HG02759 (cell line): Measurements from ENCODE around the gene ARL4D.
"Not testable (repeated sequence)": the region's sequence is repeated elsewhere in the genome, so short reads cannot be mapped to it uniquely, and the experiment has no call there.

Experiments
- ATAC-seq: cut with Tn5 transposase; IDR thresholded peaks from one replicate; pipeline ENCODE4 v1.9.1; 2021; ENCODE audit warnings: mild to moderate bottlenecking, moderate library complexity; ENCODE audit not compliant: unreplicated experiment

ARL4D gene, protein sequence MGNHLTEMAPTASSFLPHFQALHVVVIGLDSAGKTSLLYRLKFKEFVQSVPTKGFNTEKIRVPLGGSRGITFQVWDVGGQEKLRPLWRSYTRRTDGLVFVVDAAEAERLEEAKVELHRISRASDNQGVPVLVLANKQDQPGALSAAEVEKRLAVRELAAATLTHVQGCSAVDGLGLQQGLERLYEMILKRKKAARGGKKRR

GRCh38 chr17:43398724-43399595 lies at the start of gene ARL4D:
Gene ARL4D, plus strand, starts transcription at chr17:43398993. Its CDS starts 740 bp downstream, at chr17:43399733.
- peak; percentile 50 for ATAC-seq

DNA sequence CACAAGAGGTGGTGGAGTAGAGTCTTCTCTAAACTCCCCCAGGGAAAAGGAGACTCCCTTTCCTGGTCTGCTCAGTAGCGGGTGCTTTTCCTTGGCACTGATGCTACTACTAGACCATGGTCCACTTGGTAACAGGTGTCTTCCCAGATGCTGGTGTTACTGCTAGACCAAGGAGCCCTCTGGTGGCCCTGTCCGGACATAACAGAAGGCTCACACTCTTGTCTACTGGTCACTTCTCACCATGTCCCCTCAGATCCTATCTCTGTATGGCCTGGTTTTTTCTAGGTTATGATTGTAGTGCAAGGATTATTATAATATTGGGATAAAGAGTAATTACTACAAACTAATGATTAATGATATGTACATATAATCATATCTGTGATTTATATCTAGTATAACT lies 49.7 kb upstream of the ARL4D start:
- ATAC-seq, result no peak

GRCh38 chr17:43350888-43351361 lies 47.9 kb upstream of the ARL4D start:
- ATAC-seq, result no peak

DNA sequence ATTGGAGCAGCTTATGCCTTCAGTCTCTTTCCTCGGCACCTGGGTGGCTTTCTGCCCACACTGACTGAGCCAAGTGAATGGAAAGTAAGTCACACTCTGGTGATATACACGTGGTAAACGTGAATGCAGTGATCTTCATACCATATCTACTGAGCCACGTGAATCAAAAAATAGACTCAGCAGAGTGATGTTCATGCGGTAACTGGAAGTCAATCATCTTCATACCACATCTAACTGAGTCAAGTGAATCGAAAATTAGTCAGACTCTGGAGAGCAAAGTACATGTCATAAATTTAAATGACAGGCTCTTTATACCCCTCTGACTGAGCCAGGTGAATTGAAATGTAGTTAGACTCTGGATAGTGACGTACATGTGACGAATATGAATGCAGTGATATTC lies 47.1 kb upstream of the ARL4D start:
- ATAC-seq, result no peak

DNA sequence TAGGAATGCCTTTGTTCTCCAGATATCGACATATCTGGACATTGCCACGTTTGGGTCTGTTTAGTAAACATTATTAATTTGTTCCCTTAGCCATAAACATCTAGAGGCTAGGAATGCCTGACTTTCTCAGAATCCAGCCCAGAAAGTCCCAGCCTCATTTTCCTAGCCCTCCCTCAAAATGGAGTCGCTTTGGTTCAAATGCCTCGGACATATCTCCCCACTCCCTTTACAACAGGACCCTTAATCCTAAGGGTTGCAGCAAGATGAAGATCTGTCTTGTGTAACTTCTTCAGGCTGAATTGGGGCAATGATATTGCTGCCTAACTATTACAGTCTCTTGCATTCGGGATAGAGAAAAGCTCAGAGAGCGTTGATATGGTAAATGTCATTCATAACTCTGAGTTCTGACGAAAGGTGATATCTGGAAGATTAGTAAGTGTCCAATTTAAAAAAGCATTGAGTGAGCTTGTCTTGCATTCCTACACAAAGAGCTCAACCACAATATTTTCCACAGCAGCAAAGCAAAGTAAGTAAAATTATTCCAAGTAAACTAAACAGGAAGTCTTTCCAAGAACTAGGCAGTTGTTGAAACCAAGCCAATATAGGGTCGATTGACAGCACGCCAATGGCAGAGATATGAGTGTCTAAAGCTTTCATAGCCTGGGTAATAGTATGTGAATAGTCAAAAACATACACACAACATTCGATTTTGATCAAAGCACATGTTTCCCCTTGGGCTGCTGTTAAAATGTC lies 46.0 kb upstream of the ARL4D start:
- no peak for ATAC-seq

DNA sequence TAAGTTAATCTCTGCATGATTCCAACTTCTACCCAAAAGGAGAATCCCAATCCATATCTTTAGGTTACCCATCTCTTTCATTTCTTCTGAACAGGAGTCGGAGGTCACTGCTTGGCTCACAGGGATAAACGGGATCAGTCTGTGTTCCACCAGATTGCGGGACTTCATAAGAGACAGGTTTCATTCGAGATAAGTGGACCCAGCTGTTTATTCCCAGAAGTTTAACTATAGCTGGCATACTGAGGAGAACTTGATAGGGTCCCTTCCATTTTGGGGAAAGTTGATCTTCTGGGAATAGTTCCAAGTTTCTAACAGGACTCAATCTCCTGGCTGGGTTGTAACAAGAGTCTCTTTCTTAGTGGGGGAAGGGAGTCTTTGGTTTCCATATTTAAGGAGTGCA lies 45.4 kb upstream of the ARL4D start:
- no peak for ATAC-seq

GRCh38 chr17:43354371-43354770 lies 44.4 kb upstream of the ARL4D start:
- ATAC-seq, result no peak

DNA sequence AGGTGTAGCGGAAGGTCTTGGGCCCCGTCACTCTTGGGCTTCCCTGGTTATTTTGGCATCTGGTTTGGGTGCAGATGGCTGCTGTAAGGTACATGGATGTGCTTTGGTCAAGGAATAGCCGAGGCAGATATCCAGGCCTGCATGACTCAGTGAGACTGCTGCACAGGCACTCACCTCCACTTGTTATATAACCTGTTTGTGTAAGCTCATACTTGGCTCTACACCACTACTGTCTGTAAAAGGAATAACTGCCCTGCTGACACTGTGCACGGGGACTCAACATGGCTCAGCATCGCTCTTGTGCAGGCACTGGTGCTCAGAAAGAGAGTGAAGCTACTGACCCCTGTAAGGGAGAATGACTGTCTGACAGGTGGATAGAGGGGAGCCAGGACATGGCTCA lies 42.3 kb upstream of the ARL4D start:
- ATAC-seq, result no peak

DNA sequence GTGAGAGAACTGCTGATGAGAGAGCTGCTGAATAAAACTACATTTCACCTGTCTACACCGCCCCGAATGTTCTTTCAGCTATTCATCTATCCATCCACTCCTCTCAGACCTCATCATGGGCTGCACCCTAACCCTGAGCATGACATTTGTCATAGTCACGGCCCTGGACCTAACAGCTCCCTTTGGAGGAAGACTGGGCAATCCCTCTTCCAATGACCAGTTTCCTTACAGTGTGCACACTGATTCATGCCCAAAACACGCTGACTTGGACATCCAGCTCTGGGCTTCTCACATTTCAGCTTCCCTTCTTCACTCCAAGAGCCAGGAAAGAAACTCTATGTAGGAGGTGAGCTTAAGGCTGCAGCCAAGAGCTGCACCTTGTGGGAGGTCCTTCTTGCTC lies 41.8 kb upstream of the ARL4D start:
- no peak for ATAC-seq

- no peak for ATAC-seq
Measured at GRCh38 chr17:43359469-43360110, 39.2 kb upstream of the ARL4D start.

DNA sequence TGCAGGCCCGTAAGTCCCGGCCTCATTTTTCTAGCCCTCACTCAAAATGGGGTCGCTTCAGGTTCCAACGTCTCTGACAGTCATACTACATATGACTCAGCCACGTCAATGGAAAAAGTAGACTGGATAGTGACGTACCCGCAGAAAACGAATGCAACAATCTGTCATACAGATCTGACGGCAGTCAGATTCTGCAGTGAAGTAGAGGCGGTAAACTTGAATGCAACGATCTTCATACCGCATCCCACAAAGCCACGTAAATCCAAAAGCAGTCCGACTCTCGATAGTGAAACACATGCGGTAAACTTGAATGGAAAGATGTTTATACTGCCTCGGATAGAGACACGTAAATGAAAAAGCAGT lies 38.4 kb upstream of the ARL4D start:
- ATAC-seq, result peak; percentile 22

GRCh38 chr17:43360739-43361505 lies 37.9 kb upstream of the ARL4D start:
- peak; percentile 76 for ATAC-seq

- no peak for ATAC-seq
Measured at GRCh38 chr17:43363181-43363925, 35.4 kb upstream of the ARL4D start.

GRCh38 chr17:43363926-43364285 lies 34.9 kb upstream of the ARL4D start:
- no peak for ATAC-seq

GRCh38 chr17:43365356-43365755 lies 33.4 kb upstream of the ARL4D start:
- no peak for ATAC-seq

GRCh38 chr17:43365921-43366320 lies 32.9 kb upstream of the ARL4D start:
- not testable (repeated sequence) for ATAC-seq

GRCh38 chr17:43366891-43367736 lies 31.7 kb upstream of the ARL4D start:
- ATAC-seq, result no peak

GRCh38 chr17:43367737-43368242 lies 31.0 kb upstream of the ARL4D start:
- peak; percentile 29 for ATAC-seq
